Stimulated activated CD4-positive, alpha-beta T cell treated with anti-CD3 and anti-CD28 coated beads, Interleukin-12 subunit alpha, Interleukin-12 subunit beta, amount 100 ng/mL, for 4 hours (primary cell): ENCODE measurements around the gene PRKN.
"Not testable (repeated sequence)": the region's sequence is repeated elsewhere in the genome, so short reads cannot be mapped to it uniquely, and the experiment has no call there.

ENCODE experiments used
- DNase-seq: peaks from one replicate; pipeline ENCODE4 v3.0.0-alpha.2; 2020

Gene PRKN

DNA sequence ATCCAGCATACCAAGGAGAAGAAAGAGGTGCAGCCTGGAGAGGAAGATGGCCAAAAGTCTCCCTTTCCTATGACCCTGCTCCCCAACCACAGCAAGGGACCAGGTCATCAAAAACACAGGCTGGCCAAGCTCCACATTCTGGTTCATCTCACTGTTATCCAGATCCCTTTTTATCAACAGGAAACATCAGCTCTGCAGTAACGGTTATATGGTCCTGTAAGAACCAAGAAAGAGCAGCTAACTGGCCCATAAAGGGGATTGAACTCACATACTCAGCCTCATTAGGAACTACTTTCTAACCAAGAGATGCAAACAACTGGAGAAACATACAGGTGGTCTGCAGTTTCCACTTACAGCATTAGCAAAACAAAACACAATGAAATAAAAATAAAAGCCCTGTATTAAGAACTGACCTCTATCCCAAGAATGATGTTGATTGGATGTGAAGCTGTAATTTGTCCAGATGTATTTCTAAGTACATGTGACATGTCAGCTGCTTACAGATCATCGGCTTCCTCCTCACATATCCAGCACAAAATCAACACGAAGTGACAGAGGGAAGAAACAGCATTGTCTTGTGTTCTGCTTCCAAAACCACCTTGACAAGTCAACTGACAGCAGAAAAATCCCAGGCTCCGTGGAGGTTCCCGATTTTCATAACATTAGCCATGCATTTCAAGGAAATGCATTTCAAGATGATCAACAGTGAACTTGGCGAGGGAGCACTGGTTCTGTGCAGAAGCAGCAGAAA lies 896.5 kb downstream of the PRKN start:
- DNase-seq = no peak

DNA sequence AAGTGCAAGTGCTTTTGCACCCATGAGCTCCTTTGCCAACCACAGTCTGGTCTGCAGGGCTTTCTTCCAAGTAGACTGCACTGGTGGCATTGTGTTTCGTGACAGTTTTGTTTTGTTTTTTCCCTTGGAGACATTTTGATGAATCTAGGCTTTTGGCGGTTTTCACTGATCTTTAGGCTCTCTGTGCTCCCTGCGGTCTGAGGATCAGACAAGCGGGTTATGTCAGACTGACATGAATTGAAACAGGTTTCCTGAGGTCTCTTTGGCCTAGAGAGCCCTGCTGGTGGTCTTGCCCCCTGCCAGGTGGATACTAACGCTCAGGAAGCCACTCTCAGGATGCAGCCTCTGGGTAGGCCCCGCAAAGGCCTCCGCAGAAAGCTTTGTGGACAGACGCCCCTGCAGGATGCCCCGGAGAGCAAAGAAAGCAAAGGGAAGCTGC lies 898.3 kb downstream of the PRKN start:
- DNase-seq = no peak

DNA sequence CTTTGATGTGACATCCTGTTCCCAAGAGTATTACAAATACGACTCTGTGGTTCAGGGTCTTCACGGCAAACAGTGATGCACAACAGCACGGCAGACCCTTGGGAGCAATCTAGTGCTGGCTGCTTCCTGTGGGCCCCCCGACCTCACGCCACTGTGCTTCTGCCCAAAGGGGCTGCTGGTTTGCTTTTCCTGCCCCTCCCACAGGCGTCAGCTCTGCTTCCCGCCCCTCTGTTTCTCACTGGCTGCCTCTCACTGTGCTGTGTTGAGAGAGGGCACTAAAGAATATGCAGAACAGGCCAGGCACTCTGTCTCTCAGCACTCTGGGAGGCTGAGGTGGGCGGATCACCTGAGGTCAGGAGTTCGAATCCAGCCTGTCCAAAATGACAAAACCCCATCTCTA lies 899.2 kb downstream of the PRKN start:
- no peak for DNase-seq

DNA sequence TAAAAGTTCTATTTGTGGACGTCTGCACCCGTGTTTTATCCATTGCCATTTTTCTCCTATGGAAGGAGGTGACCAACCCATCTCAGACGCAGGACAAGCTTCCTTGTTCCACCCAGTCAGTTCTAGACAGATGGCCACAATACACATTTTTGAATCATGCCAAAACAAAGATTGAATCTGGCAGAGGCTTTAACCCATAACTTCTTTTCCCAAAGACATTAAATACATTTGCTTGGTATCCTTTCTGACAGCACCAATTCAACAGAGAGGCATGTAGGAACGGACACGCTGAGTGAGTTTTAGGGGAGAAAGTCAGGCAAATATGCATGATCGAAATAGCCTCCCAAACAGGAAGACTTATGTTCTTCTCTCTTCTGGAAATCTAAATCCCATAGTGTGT lies 901.1 kb downstream of the PRKN start:
- DNase-seq = no peak

DNA sequence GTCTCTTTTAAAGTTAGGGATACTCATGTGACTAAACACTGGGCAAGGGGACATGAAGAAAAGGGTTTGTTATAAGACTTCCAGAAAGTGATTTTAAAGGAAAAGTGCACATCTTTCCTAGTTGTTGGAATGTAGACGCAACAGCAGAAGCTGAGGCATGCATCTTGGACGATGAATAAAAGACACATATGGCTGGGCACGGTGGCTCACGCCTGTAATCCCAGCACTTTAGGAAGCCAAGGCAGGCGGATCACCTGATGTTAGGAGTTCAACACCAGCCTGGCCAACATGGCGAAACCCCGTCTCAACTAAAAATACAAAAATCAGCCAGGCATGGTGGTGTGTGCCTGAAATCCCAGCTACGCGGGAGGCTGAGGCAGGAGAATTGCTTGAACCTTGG lies 905.4 kb downstream of the PRKN start:
- not testable (repeated sequence) for DNase-seq

DNA sequence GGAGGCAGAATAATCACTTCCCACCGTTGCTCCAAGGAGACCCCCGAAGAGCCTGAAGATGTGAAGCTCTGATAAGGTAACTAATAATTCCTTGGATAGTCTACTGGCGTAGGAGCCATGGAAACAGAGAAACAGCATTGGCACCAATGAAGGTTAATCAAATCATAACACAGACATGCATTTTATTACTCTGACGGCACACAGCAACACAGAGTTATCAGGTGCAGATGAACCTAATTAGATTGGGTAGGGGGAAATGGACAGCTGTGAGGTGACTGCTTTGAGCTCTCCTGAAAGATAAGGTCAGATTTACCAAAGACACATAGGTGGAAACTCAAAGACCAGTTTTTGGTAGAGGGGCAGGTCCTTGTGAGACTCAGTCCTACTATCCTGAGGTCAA lies 909.7 kb downstream of the PRKN start:
- no peak for DNase-seq

DNA sequence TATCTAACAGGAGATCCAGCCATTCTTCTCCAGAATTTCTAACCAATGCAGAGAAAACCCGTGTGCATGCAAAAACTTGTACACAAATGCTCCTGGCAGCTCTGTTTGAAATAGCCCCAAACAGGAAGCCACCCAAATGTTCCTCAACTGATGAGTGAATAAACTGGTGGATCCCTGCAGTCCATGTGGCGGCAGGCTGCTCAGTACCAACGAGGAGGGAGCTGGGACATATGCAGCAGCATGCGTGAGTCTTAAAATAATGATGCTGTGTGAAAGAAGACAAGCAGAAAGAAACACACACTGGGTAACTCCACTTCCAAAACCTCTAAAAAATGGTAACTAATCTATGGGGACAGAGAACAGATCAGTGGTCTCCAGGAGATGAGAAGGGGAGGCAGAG lies 911.6 kb downstream of the PRKN start:
- DNase-seq = no peak

DNA sequence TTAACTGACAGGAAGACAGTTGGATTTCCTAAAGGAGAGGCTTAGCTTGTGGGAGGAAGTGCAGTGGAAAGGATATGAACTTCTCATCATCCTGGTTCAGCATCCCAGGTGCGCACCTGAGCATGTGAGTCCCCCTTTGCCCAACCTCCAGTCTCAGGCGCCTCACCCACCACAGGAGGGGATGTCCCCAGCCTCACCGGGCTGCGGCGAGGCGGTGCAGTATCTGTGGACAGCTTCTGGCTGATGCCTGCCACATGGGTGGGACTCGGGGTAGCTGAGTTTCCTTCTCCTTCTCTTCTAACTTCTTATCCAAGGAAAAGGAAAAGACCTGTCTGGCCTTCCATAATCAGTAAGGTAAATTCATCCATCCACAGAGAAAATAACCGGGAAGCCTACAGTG lies 914.4 kb downstream of the PRKN start:
- no peak for DNase-seq

DNA sequence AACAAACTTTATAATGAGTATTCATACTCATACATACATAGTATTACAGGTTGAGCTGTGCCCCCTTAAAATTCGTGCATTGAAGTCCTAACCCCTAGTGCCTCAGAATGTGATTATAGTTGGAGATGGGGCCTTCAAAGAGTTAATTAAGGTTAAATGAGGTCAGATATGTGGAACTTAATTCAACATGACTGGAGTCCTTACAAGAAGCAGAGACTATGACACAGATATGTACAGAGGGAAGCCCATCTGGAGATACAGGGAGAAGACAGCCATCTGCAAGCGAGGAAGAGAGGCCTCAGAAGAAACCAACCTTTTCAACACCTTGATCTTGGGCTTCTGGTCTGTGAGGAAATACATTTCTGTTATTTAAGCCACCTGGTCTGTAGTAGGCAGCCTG lies 917.6 kb downstream of the PRKN start:
- no peak for DNase-seq

DNA sequence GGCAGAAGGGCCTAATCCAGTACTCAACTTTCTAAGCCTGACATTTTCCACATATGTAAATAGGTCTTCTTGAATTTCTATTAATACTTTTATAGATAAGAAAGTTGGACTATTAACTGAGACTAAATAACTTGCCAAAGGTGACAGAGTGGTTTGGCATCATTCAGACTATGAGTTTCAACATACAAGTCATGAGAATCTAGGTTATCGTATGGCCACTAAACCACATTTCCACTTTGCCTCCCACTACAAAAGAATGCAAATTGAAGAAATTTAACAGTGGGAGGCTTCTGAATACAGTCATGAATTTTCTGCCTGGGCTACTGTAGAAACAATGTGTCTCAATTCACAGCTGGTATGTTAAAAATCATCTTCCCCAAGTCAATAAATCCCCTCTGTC lies 922.7 kb downstream of the PRKN start:
- DNase-seq = no peak

DNA sequence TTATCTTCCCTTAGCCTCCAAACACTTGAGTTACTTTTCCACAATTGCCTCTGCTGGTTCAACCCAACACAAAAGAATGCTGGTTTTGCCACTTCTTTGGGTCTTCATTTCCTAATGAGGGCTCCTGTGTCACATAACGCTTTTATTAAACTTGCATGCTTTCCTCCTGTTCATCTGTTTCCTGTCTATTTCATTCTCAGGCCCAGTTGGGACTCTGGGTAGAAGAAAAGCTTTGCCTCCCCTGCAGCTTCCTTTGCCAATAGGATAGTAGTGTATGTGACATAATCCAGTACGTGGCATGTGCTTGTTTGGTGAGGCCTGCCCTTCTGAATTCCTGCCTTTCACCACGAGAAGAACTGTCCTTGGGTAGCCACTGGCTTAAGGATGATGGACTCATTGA lies 924.4 kb downstream of the PRKN start:
- no peak for DNase-seq

DNA sequence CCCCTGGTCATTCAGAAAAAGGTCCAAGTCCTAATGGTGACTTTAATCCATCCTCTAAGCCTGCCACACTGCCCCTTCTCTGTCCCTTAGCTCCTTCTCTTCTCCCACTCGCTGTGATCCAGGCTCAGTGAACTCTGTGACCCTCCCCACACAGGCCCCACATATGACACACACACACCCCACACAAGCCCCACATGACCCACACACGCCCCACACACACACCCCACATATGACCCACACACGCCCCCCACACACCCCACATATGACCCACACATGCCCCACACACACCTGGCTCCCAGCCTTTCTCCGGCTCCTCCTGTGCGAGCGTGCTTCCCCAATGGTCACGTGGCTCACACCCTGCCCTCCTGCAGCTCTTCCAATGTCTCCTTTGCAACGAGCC lies 925.3 kb downstream of the PRKN start:
- DNase-seq = no peak

DNA sequence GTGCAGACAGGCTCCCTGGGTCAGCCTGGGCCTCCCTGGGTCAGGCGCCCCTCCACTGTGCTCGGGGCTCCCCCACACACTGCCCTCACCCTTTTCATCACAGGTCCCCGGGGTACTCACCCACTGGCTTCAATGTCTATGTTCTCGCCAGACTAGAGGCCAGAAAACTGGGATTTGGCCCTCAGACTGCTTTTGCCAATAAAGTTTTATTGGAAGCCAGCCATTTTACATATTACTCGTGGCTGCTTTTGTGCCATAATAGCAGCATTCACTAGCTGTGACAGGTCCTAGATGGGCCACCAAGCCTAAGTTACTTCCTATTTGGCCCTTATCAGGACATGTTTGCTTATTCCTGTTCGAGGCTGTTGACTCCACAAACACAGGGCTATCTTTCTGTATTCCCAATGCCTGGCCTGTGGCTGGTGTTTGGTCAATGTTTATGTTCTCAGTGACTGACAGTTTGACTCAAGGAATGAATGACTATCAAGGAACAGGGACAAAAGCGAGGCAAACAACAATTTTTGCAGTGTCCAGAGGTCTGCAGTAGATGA lies 928.6 kb downstream of the PRKN start:
- DNase-seq = no peak

DNA sequence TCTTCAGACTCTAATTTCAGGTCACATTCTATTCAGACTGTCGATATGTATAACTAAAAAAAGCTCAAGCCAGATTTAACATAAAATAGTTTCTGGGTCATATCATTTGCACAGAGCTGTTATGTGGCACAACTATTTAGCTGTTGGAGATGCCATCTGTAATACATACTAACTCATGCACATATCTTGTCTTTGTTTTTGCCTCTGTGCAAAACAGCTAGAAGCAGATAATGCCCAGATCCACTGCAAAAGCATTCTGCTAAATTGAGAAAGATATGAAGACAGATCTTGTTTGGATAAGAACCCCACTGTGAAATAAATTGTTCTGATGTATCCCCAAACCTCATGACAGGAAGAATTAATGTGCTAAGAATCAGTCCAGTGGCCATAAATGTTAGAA lies 930.9 kb downstream of the PRKN start:
- DNase-seq = no peak

DNA sequence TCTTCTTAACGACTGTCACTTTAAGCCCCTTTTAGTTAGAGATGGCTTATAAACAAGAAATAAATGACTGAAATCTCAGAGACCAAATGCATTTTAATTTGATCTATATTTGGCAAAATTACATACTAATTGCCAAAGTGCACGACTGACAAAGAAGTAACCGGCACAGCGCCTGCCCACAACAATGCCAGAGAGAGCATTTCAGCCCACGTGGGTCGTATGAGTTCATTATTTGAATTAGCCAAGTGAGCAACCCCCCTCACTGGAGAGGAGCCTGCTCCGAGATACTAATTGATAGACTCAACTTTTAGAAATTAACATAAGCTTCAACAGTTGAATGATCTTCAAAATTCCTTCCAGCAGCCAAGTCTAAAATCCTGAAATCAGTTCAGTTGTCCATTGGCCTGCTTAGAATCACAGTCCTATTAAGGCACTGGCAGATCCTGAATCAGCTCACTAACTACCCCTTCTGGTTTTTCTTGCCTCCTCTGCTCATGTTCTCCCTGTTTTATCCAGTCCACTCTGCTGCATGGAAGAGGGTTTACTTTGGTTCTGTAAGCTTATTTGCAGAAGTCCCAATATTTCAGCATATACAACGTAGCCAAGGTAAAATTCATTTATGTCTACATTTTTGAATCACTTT lies 934.6 kb downstream of the PRKN start:
- DNase-seq = no peak

DNA sequence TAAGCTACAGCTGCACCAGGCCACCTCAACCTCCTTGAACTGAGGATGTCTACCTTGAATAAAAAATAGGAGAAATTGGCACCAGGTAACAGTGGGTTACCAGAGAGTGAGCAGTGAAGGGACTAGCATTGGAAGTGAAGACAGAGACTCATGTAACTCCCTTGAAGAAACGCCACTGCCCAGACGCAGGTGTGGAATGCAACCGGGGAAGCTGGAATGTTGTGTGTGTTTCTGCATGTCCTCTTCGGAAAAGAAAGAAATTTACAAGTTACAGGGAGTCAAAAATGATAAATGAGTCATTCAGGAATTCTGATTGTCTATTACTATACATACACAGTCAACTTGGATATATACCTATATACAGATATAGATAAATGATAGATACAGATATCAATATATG lies 939.0 kb downstream of the PRKN start:
- DNase-seq = no peak

DNA sequence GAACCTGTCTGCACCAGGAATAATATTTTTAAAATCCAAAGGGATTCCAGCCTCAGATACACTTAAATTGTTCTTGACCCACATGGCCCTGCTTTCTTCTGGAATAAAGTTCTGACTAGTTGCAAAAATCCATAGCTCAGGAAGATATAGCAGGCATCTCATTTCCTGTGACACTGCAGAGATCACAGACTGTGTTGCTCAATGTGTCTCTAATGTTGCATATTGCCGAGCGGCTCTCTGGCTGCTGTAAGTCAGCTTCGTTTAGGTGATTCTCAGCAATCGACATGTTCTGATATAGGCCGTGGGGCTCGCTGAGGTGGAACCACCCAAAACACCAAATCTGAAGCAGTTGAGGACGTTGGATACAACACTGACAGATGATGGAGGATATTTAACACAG lies 955.4 kb downstream of the PRKN start:
- DNase-seq = no peak

DNA sequence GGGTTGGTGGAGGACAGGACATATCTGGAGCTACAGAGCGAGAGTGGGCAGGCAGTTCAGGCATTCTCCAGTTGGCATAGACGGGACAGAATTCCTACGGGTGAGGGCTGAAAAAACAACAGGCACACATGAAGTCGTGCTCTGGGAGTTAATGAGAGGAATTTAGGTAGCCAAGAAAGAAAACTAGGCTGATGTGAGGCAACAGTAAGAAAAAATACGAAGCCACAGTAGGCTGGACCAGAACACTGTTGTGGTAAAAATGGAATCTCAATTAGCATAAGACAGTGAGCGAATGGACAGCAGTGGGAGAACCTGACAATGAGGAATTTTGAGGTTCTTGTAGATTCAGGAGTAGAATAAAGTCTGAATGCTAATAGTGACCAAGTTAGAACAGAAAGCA lies 965.6 kb downstream of the PRKN start:
- DNase-seq = no peak

DNA sequence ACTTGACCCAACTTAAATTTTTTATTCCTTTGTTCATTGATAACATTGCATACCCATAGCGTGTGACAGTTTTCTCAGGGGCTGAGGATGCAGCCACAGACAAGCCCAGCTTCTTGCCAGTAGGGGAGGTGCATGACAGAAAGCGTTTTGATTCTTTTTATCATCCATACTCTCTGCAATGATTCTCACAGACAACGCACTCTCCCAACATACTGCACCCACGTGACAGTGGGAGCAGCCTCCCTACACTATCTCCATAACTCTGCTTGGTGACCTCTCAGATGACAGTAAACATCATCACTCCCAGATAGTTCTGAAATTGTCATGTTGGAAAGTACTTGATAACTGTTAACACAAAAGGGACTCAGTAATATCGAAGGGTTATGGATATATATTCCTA lies 972.5 kb downstream of the PRKN start:
- no peak for DNase-seq

DNA sequence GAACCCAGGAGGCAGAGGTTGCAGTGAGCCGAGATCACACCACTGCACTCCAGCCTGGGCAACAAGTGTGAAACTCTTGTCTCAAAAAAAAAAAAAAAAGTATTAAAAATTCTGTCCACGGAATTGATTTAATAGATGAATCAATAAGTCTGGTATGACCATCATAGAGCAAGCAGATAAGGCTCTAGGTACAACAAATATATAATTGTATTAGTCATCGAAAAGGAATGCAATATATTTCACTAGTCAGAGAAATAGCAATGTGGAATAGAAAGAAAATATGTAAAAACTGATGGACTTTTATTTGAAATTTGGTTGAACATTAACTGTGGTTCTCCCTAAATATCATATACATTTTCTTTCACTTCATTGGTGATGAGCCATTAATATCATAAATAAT lies 976.9 kb downstream of the PRKN start:
- no peak for DNase-seq

DNA sequence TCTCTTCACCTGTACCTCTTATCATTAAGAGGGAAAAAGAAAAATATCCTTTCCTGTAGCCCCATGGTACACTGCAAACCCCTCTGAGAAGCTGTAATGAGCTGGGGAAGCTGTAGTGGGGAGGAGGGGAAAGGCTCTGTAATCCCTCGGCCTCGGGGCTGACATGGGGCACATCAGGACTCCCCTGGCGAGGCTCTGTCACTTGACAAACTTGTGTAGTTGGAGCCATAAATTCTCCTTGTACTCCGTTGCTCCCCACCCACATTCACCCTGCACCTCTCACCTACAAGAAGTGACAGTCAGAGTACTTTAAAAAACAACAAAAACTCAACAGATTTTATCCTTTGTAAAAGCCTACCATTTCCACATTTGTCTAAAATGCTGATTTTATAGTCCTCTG lies 978.0 kb downstream of the PRKN start:
- DNase-seq = no peak

DNA sequence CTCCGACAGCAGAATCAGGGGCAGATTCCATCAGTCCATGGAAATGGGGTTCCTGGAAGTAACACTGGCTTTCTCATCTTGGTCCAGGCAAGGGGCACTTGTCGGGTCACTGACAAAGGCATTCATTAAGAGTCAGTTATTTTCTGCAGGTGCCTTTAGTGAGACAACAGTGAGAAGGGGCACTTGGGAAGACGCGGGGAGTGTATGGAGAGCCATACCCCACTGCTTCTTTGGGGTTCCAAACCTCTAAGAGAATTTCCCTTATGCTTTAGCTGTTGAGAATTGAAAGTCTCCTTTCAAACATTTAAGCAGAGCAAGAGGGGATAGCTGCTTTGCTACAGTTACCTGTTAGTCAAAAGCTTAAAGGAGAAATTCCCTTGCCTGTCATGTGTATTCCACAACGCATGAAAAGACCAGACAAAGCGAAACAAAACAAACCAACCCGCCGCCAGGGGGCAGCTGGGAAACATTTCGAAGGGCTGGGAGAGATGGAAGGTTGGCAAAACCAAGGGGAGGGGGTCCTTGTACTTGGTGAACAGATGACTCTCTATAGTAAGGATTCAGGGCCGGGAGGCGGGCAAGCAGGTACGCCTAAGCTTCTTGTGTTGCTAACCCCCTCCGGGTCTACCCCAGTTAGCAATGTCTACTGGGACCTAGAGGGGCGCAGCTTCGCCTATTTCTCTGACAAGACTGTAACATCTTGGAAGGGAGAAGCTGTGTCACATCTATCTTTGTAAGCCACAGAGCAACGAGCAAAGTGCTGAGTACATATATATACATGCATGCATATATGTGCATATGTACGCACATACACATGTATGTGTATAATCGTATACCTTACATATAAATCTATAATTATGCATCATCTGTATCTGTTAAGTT lies 978.8 kb downstream of the PRKN start:
- peak; percentile 2 for DNase-seq

DNA sequence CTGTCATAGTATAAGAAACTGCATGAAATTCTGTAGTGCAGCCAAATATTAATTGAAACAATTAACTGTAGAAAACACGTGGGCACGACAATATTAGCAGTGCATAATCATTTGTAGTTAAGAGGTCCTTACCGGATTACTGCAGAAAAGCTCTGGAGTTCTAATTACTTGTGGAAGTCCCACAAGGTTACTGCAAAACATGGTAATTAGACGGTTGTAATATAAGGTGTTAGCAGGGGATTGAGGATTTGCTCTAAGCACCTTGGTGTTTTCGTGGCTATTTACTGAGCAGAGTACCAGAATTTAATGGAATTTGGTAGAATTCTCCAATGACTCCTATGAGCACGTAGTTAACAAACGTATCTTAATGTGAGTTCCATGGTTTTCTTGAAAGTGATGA lies 980.1 kb downstream of the PRKN start:
- no peak for DNase-seq
